Suppressor macrophage treated with lipopolysaccharide for 4 hours (primary cell): ENCODE measurements around the gene MT1X.
A peak's percentile ranks its signal among the peaks of the same experiment; 100 is the strongest.

Source experiments
- DNase-seq: peaks from one replicate; pipeline ENCODE4 v3.0.0-alpha.2; 2020

MT1X gene

GRCh38 chr16:56679818-56680217 is 2.5 kb upstream of the MT1X start:
- no peak for DNase-seq

- no peak for DNase-seq
Observed at GRCh38 chr16:56682703-56683397, 580 bp downstream of the MT1X start.

- DNase-seq, result no peak
Observed at GRCh38 chr16:56683424-56684172, 1.3 kb downstream of the MT1X start.

- DNase-seq, result no peak
Observed at GRCh38 chr16:56684256-56684925, 2.1 kb downstream of the MT1X start.

GRCh38 chr16:56684926-56685590 is 2.8 kb downstream of the MT1X start:
- DNase-seq, result no peak

GRCh38 chr16:56686758-56687157 is 4.5 kb downstream of the MT1X start:
- DNase-seq, result no peak

GRCh38 chr16:56688762-56689161 is 6.5 kb downstream of the MT1X start:
- no peak for DNase-seq

- DNase-seq, result no peak
Observed at GRCh38 chr16:56689171-56689570, 6.9 kb downstream of the MT1X start.

GRCh38 chr16:56690420-56691122 is 8.3 kb downstream of the MT1X start:
- DNase-seq, result no peak

- DNase-seq, result peak; percentile 59
Observed at GRCh38 chr16:56691885-56692284, 9.6 kb downstream of the MT1X start.

GRCh38 chr16:56695246-56695645 is 13.0 kb downstream of the MT1X start:
- no peak for DNase-seq

GRCh38 chr16:56697456-56698155 is 15.3 kb downstream of the MT1X start:
- no peak for DNase-seq

- peak; percentile 13 for DNase-seq
Observed at GRCh38 chr16:56700195-56700594, 17.9 kb downstream of the MT1X start.

GRCh38 chr16:56700631-56701030 is 18.4 kb downstream of the MT1X start:
- no peak for DNase-seq

- no peak for DNase-seq
Observed at GRCh38 chr16:56701534-56701933, 19.3 kb downstream of the MT1X start.

- no peak for DNase-seq
Observed at GRCh38 chr16:56702836-56703235, 20.6 kb downstream of the MT1X start.

GRCh38 chr16:56708525-56709442 is 26.5 kb downstream of the MT1X start:
- no peak for DNase-seq

GRCh38 chr16:56709443-56710040 is 27.3 kb downstream of the MT1X start:
- DNase-seq, result no peak

GRCh38 chr16:56710181-56710737 is 28.0 kb downstream of the MT1X start:
- no peak for DNase-seq

GRCh38 chr16:56711862-56712261 is 29.6 kb downstream of the MT1X start:
- DNase-seq, result no peak
